Fibroblast of lung (primary cell): ENCODE measurements around the gene NELFB. TPM values are rescaled to one million over a fixed set of nuclear protein-coding genes. Genes with fewer than 3 reads are reported as not detected.

ENCODE experiments used
- DNase-seq, 2 donors: peaks; one replicate each; pipeline versions ENCODE4 v3.0.0 to v3.0.0-alpha.2; 2010; ENCODE audit warnings: low read depth in 2 of 2
- H2AFZ ChIP-seq: 2 replicates; pipeline ENCODE4 v1.5.1; 2012; ENCODE audit warnings: low read length, control low read depth, inconsistent platforms
- H3K27ac ChIP-seq: 2 replicates; pipeline ENCODE4 v1.5.1; 2011; ENCODE audit warnings: low read length, control low read depth; ENCODE audit not compliant: insufficient read depth
- H3K27me3 ChIP-seq: 2 replicates; pipeline ENCODE4 v1.5.1; 2011; ENCODE audit warnings: mild to moderate bottlenecking, low read length; ENCODE audit not compliant: control insufficient read depth, insufficient read depth
- H3K36me3 ChIP-seq: 2 replicates; pipeline ENCODE4 v1.5.1; 2011; ENCODE audit warnings: low read length; ENCODE audit not compliant: control insufficient read depth, insufficient read depth
- H3K4me1 ChIP-seq: 2 replicates; pipeline ENCODE4 v1.5.1; 2011; ENCODE audit warnings: low read length; ENCODE audit not compliant: control insufficient read depth, insufficient read depth; ENCODE audit errors: extremely low read depth
- H3K4me2 ChIP-seq: 2 replicates; pipeline ENCODE4 v1.5.1; 2011; ENCODE audit warnings: low read length, control low read depth; ENCODE audit not compliant: insufficient read depth; ENCODE audit errors: extremely low read depth
- H3K4me3 ChIP-seq, 4 experiments: fragments of 200-600 bp in 1 of 4; sonication (generic) in 1 of 4; replicated peaks in 1 of 4; 2 replicates each; pipeline ENCODE4 v1.5.1; 2011 to 2016; ENCODE audit warnings: low read length in 4 of 4, low read depth in 3 of 4, mild to moderate bottlenecking in 3 of 4, control low read depth in 2 of 4, inconsistent platforms in 1 of 4, mixed read lengths in 1 of 4; ENCODE audit not compliant: insufficient read depth in 1 of 4; ENCODE audit errors: control extremely low read depth in 1 of 4
- H3K79me2 ChIP-seq: 2 replicates; pipeline ENCODE4 v1.5.1; 2012; ENCODE audit warnings: mild to moderate bottlenecking, low read length, inconsistent platforms; ENCODE audit not compliant: control insufficient read depth, insufficient read depth
- H3K9ac ChIP-seq: 2 replicates; pipeline ENCODE4 v1.5.1; 2011; ENCODE audit warnings: mild to moderate bottlenecking, low read length, control low read depth; ENCODE audit not compliant: insufficient read depth
- H3K9me3 ChIP-seq: 2 replicates; pipeline ENCODE4 v1.5.1; 2012; ENCODE audit warnings: low read depth, low read length; ENCODE audit not compliant: control insufficient read depth, insufficient read depth
- H4K20me1 ChIP-seq: 2 replicates; pipeline ENCODE4 v1.5.1; 2011; ENCODE audit warnings: low read length; ENCODE audit not compliant: control insufficient read depth, insufficient read depth; ENCODE audit errors: extremely low read depth
- EZH2 ChIP-seq: IDR thresholded peaks from 2 replicates; pipeline ENCODE4 v1.5.1; 2012; ENCODE audit warnings: low read length, control low read depth, mild to moderate bottlenecking; ENCODE audit errors: missing control alignments
- polyA plus RNA-seq, 2 donors: library from polyadenylated mRNA; depleted of rRNA in 1 of 2; stranded (reverse) in 1 of 2; unstranded in 1 of 2; fragments of >200 nt; gene quantifications; 2 replicates each; pipeline ENCODE4 v1.2.1, GENCODE V29; 2011 to 2012; ENCODE audit warnings: missing spikeins in 1 of 2
- total RNA-seq: library from RNA; depleted of rRNA; stranded (reverse); fragments of >200 nt; gene quantifications from 2 replicates; pipeline ENCODE4 v1.2.1, GENCODE V29; 2014
- TF ChIP-seq, protein P1 (sequence below), 2 donors: IDR thresholded peaks in 1 of 2; conservative IDR thresholded peaks in 1 of 2; 1 replicate in 1 of 2; 2 replicates in 1 of 2; pipeline ENCODE4 v1.5.1; 2011 to 2012; ENCODE audit warnings: low read length in 2 of 2, control low read depth in 1 of 2, inconsistent platforms in 1 of 2, low read depth in 1 of 2, mild to moderate bottlenecking in 1 of 2

Gene NELFB
- total and polyA plus RNA-seq, 2 donors (not counting 1 experiment from before 2014, with no cell fraction given): 23.5 to 50.0 TPM

DNA sequence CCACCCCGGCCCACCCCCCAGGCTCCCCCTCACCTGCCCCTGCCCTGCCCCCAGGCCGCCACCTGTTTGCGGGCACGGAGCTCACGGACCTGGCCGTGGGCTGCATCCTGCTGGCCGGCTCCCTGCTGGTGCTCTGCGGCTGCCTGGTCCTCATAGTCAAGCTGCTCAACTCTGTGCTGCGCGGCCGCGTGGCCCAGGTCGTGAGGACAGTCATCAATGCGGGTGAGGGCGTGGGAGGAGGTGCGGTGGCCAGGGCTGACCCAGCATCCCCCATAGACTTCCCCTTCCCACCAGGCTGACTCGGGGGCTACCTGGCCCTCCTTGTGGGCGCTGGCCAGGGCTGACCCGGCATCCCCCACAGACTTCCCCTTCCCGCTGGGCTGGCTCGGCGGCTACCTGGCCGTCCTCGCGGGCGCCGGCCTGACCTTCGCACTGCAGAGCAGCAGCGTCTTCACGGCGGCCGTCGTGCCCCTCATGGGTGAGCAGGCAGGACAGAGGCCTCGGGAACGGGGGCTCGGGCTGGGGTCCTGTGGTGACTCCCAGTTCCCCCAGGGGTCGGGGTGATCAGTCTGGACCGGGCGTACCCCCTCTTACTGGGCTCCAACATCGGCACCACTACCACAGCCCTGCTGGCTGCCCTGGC is 21.0 kb upstream of the NELFB start:
- H3K79me2 ChIP-seq: peaks cover 11% of the 10 kb centered on the region
- DNase-seq: no peak
- H4K20me1 ChIP-seq: no peaks in the 10 kb centered on the region
- H3K4me2 ChIP-seq: no peak overlapping the region
- H3K9me3 ChIP-seq: no peaks in the 10 kb centered on the region
- H3K4me3 ChIP-seq: no peak overlapping the region
- no peak overlapping the region for H3K9ac ChIP-seq
- H2AFZ ChIP-seq: no peak overlapping the region
- no peaks in the 10 kb centered on the region for H3K27me3 ChIP-seq
- no peak overlapping the region for H3K27ac ChIP-seq
- peaks cover 2% of the 10 kb centered on the region for H3K4me1 ChIP-seq
- H3K36me3 ChIP-seq: no peaks in the 10 kb centered on the region
- TF ChIP-seq, protein P1, sequence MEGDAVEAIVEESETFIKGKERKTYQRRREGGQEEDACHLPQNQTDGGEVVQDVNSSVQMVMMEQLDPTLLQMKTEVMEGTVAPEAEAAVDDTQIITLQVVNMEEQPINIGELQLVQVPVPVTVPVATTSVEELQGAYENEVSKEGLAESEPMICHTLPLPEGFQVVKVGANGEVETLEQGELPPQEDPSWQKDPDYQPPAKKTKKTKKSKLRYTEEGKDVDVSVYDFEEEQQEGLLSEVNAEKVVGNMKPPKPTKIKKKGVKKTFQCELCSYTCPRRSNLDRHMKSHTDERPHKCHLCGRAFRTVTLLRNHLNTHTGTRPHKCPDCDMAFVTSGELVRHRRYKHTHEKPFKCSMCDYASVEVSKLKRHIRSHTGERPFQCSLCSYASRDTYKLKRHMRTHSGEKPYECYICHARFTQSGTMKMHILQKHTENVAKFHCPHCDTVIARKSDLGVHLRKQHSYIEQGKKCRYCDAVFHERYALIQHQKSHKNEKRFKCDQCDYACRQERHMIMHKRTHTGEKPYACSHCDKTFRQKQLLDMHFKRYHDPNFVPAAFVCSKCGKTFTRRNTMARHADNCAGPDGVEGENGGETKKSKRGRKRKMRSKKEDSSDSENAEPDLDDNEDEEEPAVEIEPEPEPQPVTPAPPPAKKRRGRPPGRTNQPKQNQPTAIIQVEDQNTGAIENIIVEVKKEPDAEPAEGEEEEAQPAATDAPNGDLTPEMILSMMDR (conservative IDR thresholded peaks at IDR 0.05 in 1 of 2, IDR thresholded peaks at IDR 0.05 in 1 of 2; ENCODE audit: low read depth in 1 of 2, low read length in 2 of 2): no peak
- no peak for TF ChIP-seq EZH2

DNA sequence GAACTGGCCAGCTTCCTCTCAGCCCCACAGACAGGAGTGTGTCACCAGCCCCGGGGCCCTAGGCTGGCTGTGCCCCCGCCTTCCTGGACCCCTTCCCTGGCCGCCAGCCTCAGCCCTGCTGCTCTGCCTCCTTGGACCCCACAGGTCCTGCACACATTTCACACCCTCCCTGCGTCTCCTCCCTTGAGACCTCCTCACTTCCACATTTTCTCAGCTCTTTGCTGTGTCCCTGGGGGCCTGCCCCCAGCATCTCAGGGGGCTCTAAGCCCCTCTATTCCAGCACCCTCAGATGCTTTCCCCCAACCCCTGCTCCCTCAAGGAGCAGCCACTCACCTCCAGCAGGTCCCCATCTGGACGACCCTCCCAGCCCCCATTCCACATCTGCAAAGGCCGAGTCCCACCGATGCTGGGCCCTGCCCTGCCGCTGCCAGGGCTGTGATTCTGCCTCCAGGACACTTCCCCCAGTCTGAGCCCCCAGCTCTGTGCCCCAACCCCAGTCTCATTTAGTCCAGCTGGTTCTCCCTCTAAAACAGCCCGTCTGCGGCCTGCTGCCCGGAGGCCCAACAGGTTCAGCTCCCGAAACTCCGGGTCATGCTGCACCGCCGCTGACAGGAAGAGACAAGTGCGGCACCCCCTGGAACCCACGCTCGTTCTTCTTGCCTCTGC is 20.2 kb upstream of the NELFB start:
- Histone ChIP-seq H3K9ac (no peak overlapping the region), H3K9me3 (no peaks in the 10 kb centered on the region), H3K4me1 (peaks cover 2% of the 10 kb centered on the region), H3K27ac (no peak overlapping the region), H3K4me3 (no peak overlapping the region), H3K27me3 (no peaks in the 10 kb centered on the region), H4K20me1 (no peaks in the 10 kb centered on the region), H3K79me2 (peaks cover 13% of the 10 kb centered on the region), H3K36me3 (no peaks in the 10 kb centered on the region), H3K4me2 (no peak overlapping the region), H2AFZ (no peak overlapping the region)
- TF ChIP-seq, protein P1 (conservative IDR thresholded peaks at IDR 0.05 in 1 of 2, IDR thresholded peaks at IDR 0.05 in 1 of 2; ENCODE audit: low read depth in 1 of 2, low read length in 2 of 2): no peak
- no peak for TF ChIP-seq EZH2
- DNase-seq: no peak

DNA sequence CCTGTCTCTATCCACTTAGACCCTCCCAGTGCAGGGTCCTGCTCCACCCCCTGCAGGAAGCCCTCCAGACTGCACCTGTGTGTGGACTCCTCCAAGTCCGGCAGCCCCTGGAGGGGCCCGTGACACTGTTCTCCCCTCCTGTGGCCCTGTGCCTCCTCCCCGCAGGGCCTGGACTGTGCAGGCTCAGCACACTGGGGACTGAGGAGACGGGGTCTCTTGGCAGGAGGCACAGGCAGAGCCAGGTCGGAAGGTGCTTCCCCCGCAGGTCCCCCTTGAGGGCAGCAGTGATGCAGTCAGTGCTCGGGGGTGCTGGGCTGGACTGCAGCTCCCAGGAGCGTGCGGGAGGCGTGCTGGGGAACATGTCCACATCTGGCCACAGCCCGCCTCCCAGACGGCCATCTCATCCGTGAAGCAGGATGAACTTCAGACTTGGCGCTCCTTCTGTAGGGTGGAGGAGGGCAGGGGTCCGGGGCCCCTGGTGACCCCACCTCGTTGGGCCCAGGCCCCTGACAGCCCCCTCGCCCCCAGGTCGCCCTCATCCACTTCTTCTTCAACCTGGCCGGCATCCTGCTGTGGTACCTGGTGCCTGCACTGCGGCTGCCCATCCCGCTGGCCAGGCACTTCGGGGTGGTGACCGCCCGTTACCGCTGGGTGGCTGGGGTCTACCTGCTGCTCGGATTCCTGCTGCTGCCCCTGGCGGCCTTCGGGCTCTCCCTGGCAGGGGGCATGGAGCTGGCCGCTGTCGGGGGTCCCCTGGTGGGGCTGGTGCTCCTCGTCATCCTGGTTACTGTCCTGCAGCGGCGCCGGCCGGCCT is 19.5 kb upstream of the NELFB start:
- Histone ChIP-seq H3K4me1 (peaks cover 2% of the 10 kb centered on the region), H2AFZ (no peak overlapping the region), H3K27me3 (no peaks in the 10 kb centered on the region), H3K4me2 (no peak overlapping the region), H4K20me1 (no peaks in the 10 kb centered on the region), H3K36me3 (no peaks in the 10 kb centered on the region), H3K9me3 (no peaks in the 10 kb centered on the region), H3K27ac (no peak overlapping the region), H3K4me3 (no peak overlapping the region), H3K79me2 (peaks cover 13% of the 10 kb centered on the region), H3K9ac (no peak overlapping the region)
- no peak for DNase-seq
- no peak for TF ChIP-seq EZH2
- TF ChIP-seq, protein P1 (conservative IDR thresholded peaks at IDR 0.05 in 1 of 2, IDR thresholded peaks at IDR 0.05 in 1 of 2; ENCODE audit: low read depth in 1 of 2, low read length in 2 of 2): no peak
